Vagina (tissue), 2 donors: ENCODE measurements around the gene B4GALT3.

Experiments used
- POLR2A ChIP-seq, 2 donors: fragments of 450-650 bp; IDR thresholded peaks; one replicate each; pipeline ENCODE4 v1.6.1; 2017; ENCODE audit warnings: antibody characterized with exemption in 2 of 2, mild to moderate bottlenecking in 2 of 2, moderate library complexity in 2 of 2
- TF ChIP-seq, protein P1 (sequence below), 3 experiments: fragments of 450-650 bp in 2 of 3; fragments of 200-600 bp in 1 of 3; sonication (generic) in 1 of 3; IDR thresholded peaks; one replicate each; pipeline ENCODE4 v1.5.1; 2017 to 2019; ENCODE audit warnings: antibody characterized with exemption in 3 of 3, mild to moderate bottlenecking in 2 of 3, moderate library complexity in 2 of 3

- TF ChIP-seq POLR2A (IDR thresholded peaks at IDR 0.05) = no peak
- TF ChIP-seq, protein P1, sequence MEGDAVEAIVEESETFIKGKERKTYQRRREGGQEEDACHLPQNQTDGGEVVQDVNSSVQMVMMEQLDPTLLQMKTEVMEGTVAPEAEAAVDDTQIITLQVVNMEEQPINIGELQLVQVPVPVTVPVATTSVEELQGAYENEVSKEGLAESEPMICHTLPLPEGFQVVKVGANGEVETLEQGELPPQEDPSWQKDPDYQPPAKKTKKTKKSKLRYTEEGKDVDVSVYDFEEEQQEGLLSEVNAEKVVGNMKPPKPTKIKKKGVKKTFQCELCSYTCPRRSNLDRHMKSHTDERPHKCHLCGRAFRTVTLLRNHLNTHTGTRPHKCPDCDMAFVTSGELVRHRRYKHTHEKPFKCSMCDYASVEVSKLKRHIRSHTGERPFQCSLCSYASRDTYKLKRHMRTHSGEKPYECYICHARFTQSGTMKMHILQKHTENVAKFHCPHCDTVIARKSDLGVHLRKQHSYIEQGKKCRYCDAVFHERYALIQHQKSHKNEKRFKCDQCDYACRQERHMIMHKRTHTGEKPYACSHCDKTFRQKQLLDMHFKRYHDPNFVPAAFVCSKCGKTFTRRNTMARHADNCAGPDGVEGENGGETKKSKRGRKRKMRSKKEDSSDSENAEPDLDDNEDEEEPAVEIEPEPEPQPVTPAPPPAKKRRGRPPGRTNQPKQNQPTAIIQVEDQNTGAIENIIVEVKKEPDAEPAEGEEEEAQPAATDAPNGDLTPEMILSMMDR (IDR thresholded peaks at IDR 0.05) = no peak
Measured at GRCh38 chr1:161225178-161225533, 47.8 kb upstream of the B4GALT3 start.
